Tibial nerve (tissue), 4 donors: Measurements from ENCODE around the gene BARD1.

ENCODE experiments used
- CTCF ChIP-seq, 5 experiments: fragments of 200-600 bp in 3 of 5; fragments of 450-650 bp in 2 of 5; sonication (generic) in 3 of 5; IDR thresholded peaks; one replicate each; pipeline ENCODE4 v1.5.1; 2016 to 2019; ENCODE audit warnings: antibody characterized with exemption in 5 of 5, mild to moderate bottlenecking in 3 of 5, moderate library complexity in 2 of 5
- EP300 ChIP-seq, 2 donors: sonication (generic); formaldehyde crosslinking; IDR thresholded peaks; one replicate each; pipeline ENCODE4 v1.6.1; 2017; ENCODE audit warnings: antibody characterized with exemption in 2 of 2, mild to moderate bottlenecking in 1 of 2

GRCh38 chr2:214730248-214730647, 79.2 kb downstream of the BARD1 start:
- TF ChIP-seq CTCF (IDR thresholded peaks at IDR 0.05), result no peak
- no peak for TF ChIP-seq EP300 (IDR thresholded peaks at IDR 0.05)
